ENCODE data around the gene MNT.

MNT gene

GRCh38 chr17:2362416-2362815 lies 38.4 kb downstream of the MNT start:
- in situ Hi-C loops (cut with MboI; ENCODE audit: low pct_unique_long_range_greater_than_20kb, low sequenced_read_pairs, unreplicated experiment) = no loop called here
- TF ChIP-seq CTCF (IDR thresholded peaks at IDR 0.05; ENCODE audit: extremely low read depth, insufficient read depth, missing control alignments) = no peak
- DNase-seq (ENCODE audit: low spot score) = no peak

GRCh38 chr17:2362016-2362415 lies 38.8 kb downstream of the MNT start:
- in situ Hi-C loops (cut with MboI; ENCODE audit: low pct_unique_long_range_greater_than_20kb, low sequenced_read_pairs, unreplicated experiment) = no loop called here

GRCh38 chr17:2361010-2361760 lies 39.7 kb downstream of the MNT start:
- in situ Hi-C loops (cut with MboI; ENCODE audit: low pct_unique_long_range_greater_than_20kb, low sequenced_read_pairs, unreplicated experiment) = no loop called here
- DNase-seq (ENCODE audit: low spot score) = no peak
- TF ChIP-seq CTCF (IDR thresholded peaks at IDR 0.05; ENCODE audit: extremely low read depth, insufficient read depth, missing control alignments) = no peak

More at GRCh38 chr17:2362016-2362415, 38.8 kb downstream of the MNT start:
- DNase-seq (ENCODE audit: low spot score) = no peak
- TF ChIP-seq CTCF (IDR thresholded peaks at IDR 0.05; ENCODE audit: extremely low read depth, insufficient read depth, missing control alignments) = no peak

GRCh38 chr17:2357931-2358434 lies 42.9 kb downstream of the MNT start:
- no peak for DNase-seq (ENCODE audit: low spot score)
- in situ Hi-C loops (cut with MboI; ENCODE audit: low pct_unique_long_range_greater_than_20kb, low sequenced_read_pairs, unreplicated experiment) = no loop called here

GRCh38 chr17:2357237-2357636 lies 43.6 kb downstream of the MNT start:
- DNase-seq (ENCODE audit: low spot score) = no peak

More at GRCh38 chr17:2357931-2358434, 42.9 kb downstream of the MNT start:
- TF ChIP-seq CTCF (IDR thresholded peaks at IDR 0.05; ENCODE audit: extremely low read depth, insufficient read depth, missing control alignments) = no peak

GRCh38 chr17:2354311-2354710 lies 46.5 kb downstream of the MNT start:
- no peak for DNase-seq (ENCODE audit: low spot score)
- no peak for TF ChIP-seq CTCF (IDR thresholded peaks at IDR 0.05; ENCODE audit: extremely low read depth, insufficient read depth, missing control alignments)
- in situ Hi-C loops (cut with MboI; ENCODE audit: low pct_unique_long_range_greater_than_20kb, low sequenced_read_pairs, unreplicated experiment) = no loop called here

More at GRCh38 chr17:2357237-2357636, 43.6 kb downstream of the MNT start:
- TF ChIP-seq CTCF (IDR thresholded peaks at IDR 0.05; ENCODE audit: extremely low read depth, insufficient read depth, missing control alignments) = no peak
- in situ Hi-C loops (cut with MboI; ENCODE audit: low pct_unique_long_range_greater_than_20kb, low sequenced_read_pairs, unreplicated experiment) = no loop called here

All from GM13977 (cell line).